HG02970 (cell line): ENCODE data around the gene PHF23.
A peak's percentile ranks its signal among the peaks of the same experiment; 100 is the strongest.
"Not testable (repeated sequence)": the region's sequence is repeated elsewhere in the genome, so short reads cannot be mapped to it uniquely, and the experiment has no call there.

ENCODE experiments used
- ATAC-seq: cut with Tn5 transposase; IDR thresholded peaks from one replicate; pipeline ENCODE4 v1.9.1; 2021; ENCODE audit warnings: mild to moderate bottlenecking, moderate library complexity, moderate number of reproducible peaks; ENCODE audit not compliant: unreplicated experiment, low FRiP score

The PHF23 gene

GRCh38 chr17:7259555-7259889, 20.3 kb upstream of the PHF23 start:
- no peak for ATAC-seq

DNA sequence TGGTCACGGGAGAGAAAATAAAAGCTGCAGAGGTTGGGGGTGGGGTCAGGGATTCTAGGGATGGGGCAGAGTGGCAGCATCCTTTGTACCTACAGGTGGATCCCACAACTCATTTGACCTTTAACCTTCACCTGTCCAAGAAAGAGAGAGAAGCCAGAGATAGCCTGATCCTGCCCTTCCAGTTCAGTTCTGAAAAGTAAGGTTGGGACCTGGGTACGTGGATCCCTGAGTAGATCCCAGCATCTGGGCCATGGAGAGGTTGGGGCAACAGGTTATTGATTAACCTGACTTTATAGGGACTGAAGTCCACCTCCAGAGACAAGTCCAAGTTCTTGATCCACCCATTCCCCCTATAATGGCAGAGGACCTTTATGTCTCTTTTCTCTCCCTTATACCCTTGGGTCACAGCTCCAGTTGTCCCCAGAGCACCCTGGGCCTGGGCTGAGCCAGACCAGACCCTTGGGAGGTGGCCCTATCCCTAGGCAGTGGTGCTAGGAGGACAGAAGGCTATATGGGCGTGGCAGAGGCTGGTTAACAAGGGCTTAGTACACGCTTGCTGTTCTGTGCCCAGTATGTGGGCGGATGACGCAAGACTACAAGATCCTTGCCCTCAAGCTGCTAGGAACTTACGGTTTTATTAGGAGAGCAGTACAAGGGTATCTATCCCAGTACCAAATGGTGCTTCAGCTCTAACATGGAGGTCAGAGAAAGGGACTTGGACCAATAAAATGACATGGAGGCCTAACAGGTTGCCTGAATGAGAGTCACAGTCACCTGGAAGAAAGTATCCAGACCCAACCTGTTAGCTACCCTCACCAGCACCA, 19.7 kb upstream of the PHF23 start:
- ATAC-seq = no peak

DNA sequence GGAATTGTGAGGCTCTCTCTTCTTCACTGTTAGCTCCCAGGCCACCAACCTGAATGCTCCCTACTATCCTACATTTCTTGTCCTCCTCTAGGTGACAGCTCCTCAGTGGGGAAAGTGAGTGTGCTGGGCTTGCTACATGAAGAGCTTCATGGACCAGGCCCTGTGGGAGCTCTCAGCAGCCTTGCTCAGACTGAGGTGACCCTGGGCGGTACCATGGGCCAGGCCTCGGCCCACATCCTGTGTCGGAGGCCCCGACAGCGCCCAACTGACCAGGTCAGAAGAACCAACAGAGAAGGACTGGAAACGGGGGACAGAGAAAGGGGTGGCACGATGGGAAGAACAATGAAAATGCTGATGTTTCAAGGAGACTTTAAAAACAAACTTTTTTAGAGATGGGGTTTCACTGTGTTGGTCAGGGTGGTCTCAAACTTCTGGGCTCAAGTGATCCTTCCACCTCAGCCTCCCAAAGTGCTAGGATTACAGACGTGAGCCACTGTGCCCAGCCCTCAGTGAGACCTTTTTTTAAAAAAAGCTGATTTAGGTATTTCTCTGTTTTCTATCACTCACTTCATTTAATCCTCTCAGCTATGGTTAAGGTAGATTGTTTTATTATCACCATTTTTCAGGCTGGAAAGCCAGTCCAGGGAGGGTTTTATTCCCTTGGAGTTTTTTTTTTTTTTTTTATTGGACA, 17.7 kb upstream of the PHF23 start:
- ATAC-seq = no peak

GRCh38 chr17:7254511-7254910, 15.3 kb upstream of the PHF23 start:
- no peak for ATAC-seq

DNA sequence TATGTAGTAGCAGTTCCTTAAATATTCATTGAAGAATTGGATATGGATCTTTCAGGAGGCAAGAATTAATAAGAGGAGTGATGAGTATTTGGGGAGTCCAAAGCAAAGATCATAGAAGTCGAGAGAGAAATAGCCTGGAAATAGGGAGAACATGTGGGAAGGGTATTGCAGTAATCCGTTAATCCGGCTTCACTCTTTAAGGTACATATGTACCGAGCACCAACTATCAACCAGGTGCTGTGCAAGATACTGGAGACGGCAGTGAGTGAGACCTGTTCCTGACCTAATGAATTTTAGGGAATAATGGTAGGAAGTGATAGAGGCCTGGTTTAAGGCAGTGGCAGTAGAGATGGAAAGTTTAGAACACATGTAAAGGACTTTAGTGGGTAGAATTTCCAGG, 13.8 kb upstream of the PHF23 start:
- no peak for ATAC-seq

- peak; percentile 43 for ATAC-seq
These were observed 13.2 kb upstream of the PHF23 start, which contains the start of gene ELP5 for GRCh38 chr17:7252176-7253043. Gene ELP5 (plus strand): TSS chr17:7252215. CDS start chr17:7252551, 336 bp downstream.

DNA sequence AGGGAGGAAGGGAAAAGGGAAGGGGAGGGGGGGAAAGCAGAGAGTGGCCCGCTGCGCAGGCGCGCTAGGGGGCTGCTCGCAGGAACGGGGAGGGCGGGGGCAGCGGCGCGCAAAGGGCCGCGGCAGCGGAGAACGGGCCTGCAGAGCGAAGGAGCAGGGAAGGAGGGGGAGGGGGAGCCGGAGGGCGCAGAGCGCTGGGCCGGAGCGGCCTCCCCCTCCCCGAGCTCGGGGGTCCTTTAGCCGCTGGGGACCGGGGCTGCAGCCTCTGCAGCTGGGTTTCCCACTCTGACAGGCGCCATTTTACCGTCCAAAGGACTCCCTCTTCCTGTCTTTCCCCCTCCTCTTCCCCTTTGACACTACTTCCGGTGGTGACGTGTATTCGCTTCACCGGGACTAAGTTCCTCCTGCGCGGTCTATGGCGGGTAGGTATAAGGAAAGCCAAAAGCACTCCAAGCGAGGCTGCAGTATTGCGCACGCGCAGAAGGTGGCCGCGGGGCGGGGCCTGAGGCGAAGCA, 12.5 kb upstream of the PHF23 start, which contains the start of gene CTDNEP1:
Gene CTDNEP1, minus strand, starts transcription at position 74 of the 515 bp plus-strand sequence. CDS start 438 bp downstream, outside the sequence.
- ATAC-seq = peak; percentile 82

DNA sequence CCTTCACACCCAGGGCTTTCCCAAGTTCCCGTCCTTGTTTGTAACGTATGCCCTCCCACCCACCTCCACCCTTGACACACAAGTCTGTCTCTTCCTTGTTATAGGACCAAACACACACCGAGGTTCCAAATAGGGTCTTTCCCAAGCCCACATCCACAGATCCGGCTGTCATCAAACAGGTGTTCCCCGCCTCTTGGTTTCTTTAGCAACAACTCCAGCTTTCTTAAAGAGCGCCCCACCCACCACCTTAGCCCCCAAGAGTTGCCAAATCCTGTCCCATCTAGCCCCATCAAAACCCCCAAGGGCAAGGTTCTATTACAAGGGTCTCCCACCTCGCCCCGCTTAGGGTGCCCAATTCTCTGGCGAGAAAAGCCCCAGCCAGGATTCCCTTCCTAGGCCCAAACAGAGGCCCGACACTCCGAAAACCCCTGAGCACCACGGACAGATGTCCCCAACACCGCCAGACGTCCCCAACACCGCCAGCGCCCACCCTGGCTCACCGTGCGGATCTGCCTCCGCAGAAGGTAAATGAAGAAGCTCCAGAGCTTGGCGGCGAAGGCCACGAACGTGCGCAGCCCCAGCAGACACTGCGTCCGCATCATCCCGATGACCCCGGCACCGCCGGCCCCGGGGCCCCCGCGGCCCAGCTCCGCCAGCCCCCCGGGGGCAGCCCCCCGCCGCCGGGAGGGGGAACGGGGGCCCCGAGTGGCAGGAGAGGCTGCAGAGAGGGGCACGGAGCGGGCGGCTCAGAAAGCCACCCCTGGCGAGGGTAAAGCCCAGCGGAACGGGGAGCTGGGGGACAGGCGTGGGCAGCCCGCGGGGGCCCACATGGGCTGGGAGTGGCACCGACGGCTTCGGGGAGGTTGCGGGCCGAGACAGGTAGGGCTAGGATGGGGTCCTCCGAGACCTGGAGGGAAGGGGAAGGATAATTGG, 11.7 kb upstream of the PHF23 start:
- no peak for ATAC-seq

GRCh38 chr17:7249830-7250229, 10.6 kb upstream of the PHF23 start:
- no peak for ATAC-seq

- no peak for ATAC-seq
These were observed 10.0 kb upstream of the PHF23 start for GRCh38 chr17:7249214-7249613.

- ATAC-seq = no peak
These were observed 9.5 kb upstream of the PHF23 start for GRCh38 chr17:7248796-7249195.

- no peak for ATAC-seq
These were observed 7.5 kb upstream of the PHF23 start for GRCh38 chr17:7246779-7247178.

- not testable (repeated sequence) for ATAC-seq
These were observed 4.6 kb upstream of the PHF23 start for GRCh38 chr17:7243838-7244237.

DNA sequence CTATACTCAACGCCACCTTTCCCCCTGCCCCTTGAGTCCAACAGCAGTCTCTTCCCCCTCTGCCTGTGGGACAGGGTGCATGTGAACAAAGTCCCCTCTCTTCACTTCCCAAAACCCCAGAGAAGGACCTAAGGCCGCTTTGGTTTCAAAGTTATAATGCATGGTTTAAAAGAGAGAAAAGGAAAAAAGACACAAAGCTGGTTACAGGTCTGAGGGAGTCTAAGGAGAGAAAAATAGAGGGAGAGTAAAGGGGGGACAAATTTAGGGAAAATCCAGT, 4.1 kb upstream of the PHF23 start:
- no peak for ATAC-seq

GRCh38 chr17:7242717-7243452, 3.6 kb upstream of the PHF23 start:
- peak; percentile 50 for ATAC-seq

DNA sequence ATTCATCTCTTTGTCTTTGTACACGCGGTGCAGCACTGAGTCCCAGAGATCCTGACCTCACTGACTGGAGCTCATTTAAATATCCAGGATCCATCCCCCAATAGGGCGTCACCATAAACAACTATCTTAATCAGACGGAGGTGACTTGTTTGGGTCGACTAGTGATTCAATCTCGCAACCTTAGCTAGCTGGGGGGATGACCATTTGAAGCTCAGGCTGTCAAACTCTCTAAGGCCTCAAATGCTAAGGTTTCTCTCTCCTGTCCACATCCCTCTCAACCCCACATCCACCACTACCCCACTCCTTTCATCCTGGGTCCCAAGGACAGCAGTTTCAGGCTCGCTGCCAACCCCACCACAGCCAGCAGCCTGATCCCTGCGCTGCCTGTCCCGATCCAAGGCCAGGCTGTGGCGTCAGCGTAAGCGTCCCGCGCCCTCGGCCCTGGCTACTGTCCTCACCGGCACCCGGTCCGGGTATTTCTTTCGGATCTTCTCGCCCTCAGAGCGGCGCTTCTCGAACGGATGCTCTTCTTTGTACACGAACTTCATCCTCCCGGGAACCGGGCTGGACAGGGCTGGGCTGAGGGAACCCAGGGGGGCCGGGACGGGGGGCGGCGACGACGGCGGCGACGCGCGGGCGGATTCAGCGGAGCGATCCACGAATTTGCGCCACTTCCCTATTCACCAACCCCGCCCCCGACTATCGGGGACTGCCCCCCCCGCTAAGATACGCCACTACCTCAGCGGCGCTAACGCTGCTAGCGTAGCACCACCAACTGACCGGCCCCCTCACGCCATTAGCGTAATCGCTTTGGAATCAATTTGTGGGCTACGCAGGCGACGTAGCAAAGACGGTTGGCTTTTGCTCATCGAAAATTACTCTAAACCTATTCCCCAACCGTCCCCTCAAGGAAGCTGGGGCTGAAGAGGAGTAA, 2.8 kb upstream of the PHF23 start, which contains the start of gene GABARAP:
Gene GABARAP, minus strand, starts transcription at position 667 of the 934 bp plus-strand sequence. Its CDS starts 119 bp downstream, at position 548.
- ATAC-seq = peak; percentile 39

- ATAC-seq = no peak
These were observed 2.0 kb upstream of the PHF23 start for GRCh38 chr17:7241090-7241733.
